ENCODE results near the gene TAGLN3.
"Not testable (repeated sequence)": the region's sequence is repeated elsewhere in the genome, so short reads cannot be mapped to it uniquely, and the experiment has no call there.

The TAGLN3 gene

DNA sequence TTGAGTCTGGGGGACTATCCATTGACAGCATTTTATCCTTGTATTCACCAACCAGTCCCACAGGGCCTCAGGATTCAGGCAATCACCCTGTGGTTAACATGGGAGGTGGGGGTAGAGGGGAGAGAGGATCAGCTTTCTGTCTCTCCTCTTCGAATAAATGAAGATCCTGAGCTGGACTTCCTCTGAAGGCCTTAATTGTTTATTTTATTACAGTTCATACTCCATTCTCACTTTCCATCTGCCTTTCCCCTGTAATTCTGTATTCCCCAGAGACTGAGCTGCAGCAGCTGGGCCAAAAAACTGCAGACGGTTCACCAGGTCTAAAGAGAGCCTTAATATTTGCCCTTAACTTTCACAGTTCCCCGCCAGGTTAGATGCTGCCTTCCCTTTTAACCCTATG is 11.9 kb downstream of the TAGLN3 start:
- DNase-seq (ENCODE audit: low spot score), result no peak

DNA sequence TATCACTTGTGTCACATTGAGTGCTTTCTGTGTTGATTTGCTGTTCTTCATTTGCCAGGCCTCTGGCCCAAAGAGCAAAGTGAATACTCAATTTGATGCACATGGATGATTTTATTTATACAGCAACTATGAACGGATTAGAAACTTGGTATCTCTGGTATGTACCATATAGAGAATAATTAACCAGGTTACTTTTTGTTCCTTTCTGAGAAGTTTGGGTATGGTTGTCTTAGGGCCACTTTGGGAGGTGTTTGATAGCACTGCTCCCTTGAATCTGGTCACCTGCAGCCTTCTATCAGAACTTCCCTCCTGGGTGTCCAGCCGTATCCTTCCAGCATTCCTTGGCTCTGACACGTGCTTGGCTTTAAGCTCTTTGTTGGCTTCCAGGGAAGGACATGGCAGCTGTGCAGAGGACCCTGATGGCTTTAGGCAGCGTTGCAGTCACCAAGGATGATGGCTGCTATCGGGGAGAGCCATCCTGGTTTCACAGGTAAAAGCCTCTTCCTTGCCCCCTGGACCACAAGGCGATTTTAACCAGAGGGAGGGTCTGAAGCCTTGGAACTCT is 12.7 kb downstream of the TAGLN3 start:
- no peak for DNase-seq (ENCODE audit: low spot score)

DNA sequence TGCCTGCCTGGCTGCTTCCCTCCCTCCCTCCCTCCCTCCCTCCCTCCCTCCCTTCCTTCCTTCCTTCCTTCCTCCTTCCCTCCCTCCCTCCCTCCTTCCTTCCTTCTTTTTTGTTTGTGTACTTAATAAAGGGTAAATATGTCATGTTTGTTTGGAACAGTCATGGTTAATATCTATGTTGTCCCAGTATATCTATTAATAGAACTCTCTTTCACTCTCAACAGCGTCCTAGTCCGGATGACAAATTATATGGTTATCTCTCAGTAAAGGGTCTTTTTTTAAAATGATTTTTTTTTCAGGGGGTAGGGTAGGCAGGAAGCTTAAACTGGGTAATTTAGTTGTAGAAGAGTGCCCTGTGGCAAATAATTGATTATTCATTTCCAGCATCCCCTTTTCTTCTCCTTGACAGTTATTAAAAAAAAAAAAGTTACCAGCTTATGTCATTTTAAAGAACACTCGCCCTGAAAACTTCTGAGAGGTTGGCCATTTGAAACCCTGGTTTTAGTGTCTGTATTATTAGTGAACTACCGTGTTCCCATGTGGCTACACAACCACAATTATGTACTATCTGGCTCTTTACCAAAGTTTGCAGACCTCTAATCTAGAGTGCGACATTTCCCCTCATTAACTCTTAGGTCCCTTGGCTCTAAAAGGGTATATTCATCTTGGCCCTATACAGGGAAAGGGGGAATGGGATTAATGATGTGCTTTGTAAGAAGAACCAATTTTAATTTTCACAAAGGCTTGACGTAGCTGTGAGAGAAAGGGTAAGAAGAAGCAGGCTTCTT is 13.7 kb downstream of the TAGLN3 start:
- DNase-seq (ENCODE audit: low spot score), result no peak

DNA sequence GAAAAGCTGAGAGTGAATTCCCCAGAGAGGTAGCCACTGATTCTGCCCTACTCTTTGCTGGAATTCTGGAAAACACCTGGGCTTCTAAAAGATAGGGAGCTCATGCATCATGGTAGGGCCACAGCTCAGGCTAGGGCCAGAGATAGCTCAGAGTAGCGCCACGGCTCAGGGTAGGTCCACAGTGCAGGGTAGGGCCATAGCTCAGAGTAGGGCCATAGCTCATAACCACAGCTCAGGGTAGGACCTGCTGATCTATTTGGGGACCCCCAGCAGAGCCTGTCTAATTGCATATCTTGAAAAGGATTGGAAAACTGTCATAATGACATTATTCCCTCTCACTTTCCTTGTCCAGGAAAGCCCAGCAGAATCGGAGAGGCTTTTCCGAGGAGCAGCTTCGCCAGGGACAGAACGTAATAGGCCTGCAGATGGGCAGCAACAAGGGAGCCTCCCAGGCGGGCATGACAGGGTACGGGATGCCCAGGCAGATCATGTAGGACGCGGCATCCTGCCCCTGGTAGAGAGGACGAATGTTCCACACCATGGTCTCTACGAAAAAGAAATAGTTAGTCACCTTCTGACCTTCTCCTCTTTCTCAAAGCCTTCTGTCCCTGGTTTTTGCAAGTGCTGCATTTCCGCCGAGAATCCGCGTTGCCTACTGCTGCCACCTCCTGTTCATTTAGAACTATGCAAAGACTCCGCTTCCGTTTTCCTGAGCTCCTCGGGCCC is 14.5 kb downstream of the TAGLN3 start:
- peak; percentile 85 for DNase-seq (ENCODE audit: low spot score)

DNA sequence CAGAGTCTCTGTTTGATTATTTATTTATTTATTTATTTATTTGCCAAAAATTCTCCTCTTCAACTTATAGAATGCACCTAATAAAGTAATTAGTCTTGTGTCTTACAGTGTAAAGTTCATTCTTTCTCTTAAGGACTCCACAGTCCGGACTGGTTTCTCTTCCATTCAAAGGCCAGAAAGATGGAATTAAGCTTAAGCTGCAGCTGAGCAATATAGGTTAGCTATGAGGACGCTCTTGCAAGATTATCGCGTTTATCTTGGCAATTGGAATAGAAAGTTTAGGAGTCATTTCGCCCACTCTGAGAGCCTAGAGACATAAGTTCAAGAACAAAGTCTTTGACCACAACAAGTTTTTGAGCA is 15.0 kb downstream of the TAGLN3 start:
- DNase-seq (ENCODE audit: low spot score), result no peak

DNA sequence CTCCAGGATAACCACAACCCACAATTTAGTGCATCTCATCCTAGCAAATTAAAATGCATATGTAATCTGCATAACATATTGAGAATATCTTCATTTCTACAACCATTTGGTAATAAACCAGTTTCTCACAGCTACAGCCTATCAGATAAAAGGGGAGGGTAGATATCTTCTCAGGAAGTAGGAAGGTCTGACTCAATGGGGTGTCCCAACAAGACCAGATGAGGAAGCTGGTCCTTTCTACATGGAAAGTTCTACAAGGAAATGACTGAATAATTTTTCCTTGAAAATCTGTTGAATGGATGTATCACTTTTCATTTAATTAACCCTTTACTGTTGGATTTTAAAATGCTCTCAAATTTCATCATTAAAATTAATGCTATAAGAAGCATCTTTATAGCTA is 18.4 kb downstream of the TAGLN3 start:
- DNase-seq (ENCODE audit: low spot score), result no peak

DNA sequence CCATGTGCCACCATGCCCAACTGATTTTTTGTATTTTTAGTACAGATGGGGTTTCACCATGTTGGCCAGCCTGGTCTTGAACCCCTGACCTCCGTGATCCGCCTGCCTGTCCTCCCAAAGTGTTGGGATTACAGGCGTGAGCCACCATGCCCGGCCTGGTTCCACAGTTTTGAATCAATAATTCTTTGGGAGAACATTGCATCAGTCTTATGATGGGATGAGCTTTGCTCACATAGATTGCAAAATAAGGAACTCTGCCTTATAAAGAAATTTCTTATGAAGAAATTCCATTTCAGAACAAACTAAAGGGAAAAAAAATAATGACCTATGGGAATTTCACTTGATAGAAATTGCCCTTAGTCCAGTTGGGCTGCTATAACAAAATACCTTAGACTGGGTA is 20.0 kb downstream of the TAGLN3 start:
- DNase-seq (ENCODE audit: low spot score), result no peak

DNA sequence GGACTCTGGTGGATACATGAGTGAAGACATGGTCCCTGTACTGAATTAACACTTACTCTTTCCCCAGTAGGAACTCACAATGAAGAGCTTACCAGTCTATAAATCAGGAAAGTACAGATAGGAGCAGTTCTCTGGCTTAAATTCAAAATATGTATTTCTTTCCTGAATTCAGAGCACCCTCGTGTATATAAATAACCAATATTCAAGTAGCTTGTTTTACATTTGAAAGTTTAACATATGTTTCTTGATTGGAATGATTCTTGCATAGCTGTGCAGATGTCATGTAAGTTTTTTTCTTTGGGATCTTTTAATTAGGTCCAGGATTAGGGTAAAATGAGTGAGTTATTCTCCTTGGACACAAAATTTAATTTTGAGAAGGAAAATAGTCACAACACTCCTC is 21.0 kb downstream of the TAGLN3 start:
- DNase-seq (ENCODE audit: low spot score), result no peak

DNA sequence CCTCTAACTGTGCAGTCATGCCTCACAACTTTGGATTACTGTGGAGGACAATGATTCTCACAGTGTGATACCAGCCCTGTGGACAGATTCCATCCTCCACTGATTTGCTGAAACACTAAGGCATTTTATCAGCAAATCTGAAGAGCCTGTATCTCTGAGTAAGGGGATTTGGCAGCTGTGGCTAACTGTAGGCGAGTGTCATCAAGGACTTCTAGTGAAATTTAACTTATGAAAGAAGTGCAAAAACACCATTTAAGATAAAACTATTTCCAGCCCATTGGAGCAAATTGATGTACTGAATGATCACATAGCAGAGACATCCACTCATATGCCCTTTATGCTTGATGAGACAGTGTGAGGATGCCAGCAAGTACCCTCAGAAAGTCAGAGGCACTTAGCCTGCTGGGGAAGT is 22.0 kb downstream of the TAGLN3 start:
- DNase-seq (ENCODE audit: low spot score), result no peak

DNA sequence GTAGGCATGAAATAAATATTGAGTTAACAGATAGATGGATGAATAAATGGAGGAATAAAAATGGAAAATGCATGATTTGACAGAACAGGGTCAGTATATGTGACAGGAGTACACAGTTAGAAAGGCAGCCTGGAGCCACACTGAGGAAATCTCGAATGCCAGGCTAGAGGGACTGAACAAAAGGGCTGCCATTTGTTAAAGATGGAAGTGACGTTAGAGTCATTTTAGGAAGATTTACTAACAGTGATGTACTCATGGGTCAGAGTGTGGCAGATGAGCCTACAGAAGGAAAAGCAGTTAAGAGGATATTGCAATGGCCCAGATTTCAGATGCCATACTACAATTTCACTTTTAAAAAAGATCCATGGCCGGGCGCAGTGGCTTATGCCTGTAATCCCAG is 28.4 kb downstream of the TAGLN3 start:
- no peak for DNase-seq (ENCODE audit: low spot score)

DNA sequence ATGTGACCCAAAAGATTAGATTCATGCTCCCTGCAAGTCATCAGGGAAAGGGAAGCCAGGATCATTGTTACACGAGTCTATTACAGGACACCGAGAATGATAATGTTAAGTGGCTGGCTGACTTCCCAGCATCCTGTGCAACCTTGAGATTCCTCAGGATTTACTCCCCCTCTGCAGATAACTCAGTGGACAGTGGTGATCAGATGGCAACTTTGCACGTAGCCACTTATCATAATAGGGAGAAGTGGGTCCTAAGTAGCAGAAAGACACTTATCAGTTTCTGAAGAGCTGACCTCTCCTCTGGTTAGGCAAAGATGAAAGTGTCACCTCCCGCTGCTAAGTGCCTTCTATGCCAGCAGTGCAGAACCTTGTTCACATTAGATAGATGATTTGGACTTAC is 29.1 kb downstream of the TAGLN3 start:
- no peak for DNase-seq (ENCODE audit: low spot score)

DNA sequence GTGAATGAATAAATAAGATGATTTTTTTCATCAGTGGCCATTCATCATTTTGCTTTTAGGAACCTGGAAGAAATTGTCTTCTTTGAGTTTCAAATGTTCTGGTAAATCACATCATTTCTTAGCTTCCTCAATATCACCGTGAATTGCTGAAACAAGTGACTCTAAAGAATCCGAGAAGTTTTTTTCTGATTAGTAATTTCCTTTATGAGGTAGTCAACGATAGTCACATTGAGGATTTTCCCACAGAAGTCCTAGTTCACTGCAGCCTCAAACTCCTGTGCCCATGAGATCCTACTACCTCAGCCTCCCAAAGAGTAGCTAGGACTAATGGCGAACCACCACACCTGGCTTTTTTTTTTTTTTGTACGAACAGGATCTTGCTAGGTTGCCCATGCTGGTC is 32.2 kb downstream of the TAGLN3 start:
- no peak for DNase-seq (ENCODE audit: low spot score)

DNA sequence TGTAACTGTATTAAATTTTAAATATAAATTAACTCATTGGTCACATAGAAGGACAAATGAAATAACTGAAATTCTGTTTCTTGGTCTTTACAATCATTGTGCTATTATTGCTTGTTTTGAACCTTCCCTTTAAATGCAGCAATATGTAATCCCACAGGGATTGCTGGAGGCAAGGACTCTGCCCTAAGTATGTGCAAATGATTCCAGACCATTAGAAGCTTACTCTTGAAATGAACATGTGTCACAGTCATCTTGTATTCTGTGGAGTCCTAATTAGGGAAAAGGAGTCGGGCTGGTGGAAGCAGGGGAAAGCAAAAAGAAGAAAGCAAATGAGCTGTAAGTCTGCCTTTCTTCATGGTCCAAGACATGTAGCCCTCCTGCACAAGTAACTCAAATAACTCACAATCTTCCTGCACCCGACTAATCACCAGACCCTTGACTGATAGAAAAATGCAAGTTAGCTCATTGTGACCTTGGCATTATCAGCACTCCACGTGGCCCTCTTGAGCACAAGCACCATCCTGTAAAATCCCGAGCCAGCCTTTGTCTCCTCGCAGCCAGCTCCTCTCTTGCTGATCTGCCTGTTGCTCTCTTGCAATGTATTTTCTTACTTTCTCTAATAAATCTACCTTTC is 33.5 kb downstream of the TAGLN3 start:
- no peak for DNase-seq (ENCODE audit: low spot score)

DNA sequence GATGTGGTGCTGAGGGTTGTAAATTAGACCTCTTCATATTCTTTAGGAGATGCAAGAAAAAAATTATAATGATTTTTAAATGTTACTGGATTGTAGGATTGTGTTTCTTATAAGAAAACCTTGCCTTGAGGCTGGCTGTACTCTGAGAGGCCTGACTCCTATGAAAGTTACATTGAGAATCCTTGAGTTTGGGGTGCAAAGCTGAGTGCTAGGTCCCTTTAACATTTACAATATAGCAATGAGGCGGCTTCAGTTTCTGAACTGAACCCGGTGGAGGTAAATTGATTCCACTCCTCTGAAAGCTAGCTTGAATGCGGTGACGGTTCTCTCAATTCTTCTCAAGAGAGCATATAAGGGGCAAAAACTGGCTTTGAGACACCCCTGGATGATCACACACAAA is 35.7 kb downstream of the TAGLN3 start, which contains the start of gene TMPRSS7:
TMPRSS7 (plus strand) TSS at position 301 of the 400 bp plus-strand sequence. CDS start 110 bp downstream, outside the sequence.
- DNase-seq (ENCODE audit: low spot score), result no peak

DNA sequence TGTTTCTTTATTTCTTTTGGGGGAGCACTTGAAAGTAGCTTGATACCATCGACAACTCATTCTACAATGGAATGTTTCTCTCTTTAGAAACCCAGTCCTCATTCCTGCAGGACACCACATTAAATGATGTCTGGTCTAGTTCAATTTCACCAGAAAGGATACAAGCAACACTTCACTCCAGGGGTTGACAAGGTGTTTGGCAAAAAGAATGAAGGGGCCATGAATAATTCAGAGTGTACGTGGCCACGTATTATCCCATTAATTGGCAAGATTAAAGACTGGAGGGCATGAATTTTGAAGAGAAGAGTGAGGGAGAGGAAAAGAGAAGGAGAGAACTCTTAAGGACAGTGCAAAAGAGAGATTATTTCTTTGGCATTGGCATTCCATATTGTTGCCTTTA is 36.5 kb downstream of the TAGLN3 start:
- no peak for DNase-seq (ENCODE audit: low spot score)

DNA sequence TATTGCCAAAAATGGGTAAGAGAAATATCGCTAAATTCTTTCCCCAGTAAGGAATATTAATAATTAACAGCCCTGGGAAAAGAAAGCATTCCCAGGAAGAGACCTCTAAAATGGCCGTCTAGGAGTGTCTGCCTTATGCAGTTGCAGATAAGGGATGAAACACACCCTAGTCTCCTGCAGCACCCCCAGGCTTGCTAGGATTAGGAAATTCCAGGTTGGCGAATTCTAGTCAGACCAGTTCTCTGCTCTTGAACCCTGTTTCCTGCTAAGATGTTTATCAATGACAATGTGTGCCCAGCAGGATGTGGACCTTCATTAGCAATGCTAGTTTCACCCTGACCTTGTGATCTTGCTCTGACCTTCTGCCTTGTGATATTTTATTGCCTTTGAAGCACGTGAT is 38.5 kb downstream of the TAGLN3 start:
- not testable (repeated sequence) for DNase-seq (ENCODE audit: low spot score)

DNA sequence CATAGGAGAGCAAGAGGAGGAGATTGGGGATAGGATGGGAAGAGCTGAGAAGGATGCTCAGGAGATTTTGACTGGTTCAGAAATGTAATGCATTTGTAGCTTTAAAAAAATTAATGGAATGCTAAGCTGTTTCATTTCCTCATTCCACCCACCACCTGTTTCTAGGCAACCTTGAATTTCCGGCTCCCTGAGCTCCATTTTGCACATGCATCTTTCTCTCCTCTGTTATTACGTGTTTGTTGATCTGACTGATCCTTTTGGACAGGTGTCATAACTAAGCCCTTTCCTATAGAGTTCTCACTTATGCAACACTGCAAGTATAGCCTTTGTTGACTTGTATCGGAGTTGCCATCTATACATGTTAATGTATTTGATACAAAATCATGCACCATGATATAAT is 40.1 kb downstream of the TAGLN3 start:
- no peak for DNase-seq (ENCODE audit: low spot score)

DNA sequence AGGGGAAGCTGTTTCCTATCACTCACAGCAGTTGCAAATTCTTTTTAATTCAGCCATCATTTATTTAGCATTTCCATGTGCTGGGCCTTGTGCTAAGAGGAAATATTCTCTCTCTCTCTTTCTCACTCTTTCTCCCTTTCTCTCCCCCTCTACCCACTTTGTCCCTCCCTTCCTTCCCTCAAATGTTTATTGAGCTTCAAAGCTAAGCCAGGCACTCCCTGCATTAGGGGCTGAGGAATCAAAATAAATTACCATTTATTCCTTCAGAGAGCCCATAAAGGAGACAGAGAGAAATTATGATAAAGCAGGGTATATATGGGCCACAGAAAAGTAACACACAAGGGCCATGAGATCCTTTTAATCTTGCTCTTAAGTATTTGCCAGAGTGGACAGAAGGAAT is 42.6 kb downstream of the TAGLN3 start:
- DNase-seq (ENCODE audit: low spot score), result no peak

DNA sequence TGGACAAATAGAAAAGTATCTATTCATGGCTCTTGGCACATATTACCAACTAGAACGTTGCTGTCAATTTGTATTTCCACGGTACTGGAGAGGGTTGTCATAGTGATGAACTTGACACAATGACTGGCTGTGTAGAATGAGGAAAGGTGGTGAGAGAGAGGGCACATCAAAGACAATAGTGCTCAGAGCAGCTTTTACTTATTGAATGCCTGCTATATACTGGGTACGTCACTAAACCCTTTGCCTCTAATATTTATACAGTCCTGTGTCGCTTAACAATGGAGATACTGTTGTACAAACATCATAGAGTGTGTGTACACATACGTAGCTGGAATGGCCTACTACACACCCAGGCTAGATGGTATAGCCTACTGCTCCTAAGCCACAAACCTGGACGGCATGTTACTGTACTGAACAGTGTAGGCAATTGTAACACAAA is 44.1 kb downstream of the TAGLN3 start:
- DNase-seq (ENCODE audit: low spot score), result peak; percentile 13

DNA sequence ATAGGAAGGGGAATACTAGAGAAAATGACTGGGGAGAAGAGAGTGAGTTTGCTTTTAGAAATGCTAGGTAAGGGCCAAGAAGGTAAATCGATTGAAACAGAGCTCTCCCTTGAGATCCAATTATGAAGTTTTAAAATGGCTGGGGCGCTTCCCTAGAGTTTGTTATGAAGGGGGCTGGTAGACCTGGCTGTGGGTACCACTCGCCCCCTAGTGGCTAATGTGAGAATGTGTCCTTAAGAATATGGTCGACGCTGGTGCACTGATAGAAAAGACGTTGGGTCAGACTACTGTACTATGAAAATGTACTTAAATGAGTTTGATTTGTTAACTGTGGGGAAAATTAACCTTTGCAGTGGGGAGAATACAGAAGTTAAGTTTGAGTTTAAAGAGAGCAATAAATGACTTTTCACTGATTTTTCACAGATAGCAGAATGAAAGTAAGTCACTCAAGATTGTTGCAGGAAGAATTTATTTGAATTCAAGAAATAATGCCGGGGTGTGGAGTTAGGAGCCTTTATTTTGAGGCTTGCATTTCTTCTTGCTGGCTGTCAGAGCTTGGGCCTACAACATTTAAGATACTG is 45.0 kb downstream of the TAGLN3 start:
- peak; percentile 74 for DNase-seq (ENCODE audit: low spot score)

DNA sequence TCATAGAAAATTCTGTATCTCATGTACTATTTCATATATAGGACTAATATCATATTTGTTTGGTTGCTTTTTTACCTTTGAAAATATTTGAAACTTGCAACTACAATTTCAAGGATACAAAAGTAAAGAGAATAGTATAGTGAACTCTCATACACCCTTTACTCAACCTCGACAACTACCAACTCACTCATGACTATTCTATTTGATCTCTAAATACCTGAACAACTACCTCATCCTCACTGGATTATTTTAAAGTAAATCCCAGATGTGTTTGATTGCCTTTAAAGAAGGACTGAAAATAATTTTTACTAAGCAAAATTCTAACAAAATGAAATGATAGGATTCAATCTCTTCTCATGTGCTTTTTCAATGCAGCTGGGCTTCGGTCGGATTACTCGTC is 47.9 kb downstream of the TAGLN3 start:
- DNase-seq (ENCODE audit: low spot score), result no peak

DNA sequence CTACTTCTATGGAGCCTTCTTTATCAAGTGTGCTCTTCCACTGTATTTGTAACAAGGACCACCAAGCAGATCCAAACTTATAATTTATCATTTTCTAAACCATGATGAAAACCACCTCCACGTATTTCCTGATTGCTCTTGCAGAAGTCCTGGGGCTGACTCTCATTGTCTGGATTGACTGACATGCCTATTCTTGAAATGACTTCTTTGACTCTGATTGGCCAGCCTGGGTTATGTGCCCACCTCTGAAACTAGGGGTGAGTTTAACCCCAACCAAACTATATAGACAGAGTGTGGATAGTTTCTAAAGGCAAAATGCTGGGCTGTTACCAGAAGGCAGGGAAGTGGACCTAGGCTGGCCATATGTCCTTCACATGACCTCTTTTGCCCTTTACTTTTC is 48.5 kb downstream of the TAGLN3 start:
- no peak for DNase-seq (ENCODE audit: low spot score)
